ENCODE results near the gene PLEKHD1. TPM values are rescaled to one million over a fixed set of nuclear protein-coding genes. Genes with fewer than 3 reads are reported as not detected.
"Not testable (repeated sequence)": the region's sequence is repeated elsewhere in the genome, so short reads cannot be mapped to it uniquely, and the experiment has no call there.

PLEKHD1 gene
- total RNA-seq, 2 donors from 2014 or later, result 0.11 to 0.19 TPM

GRCh38 chr14:69473260-69473659 is 11.3 kb upstream of the PLEKHD1 start:
- Mint-ChIP-seq H3K4me3 (no peak overlapping the region), H3K27me3 (no peaks in the 10 kb centered on the region), H3K36me3 (ENCODE audit: low read depth) (no peaks in the 10 kb centered on the region), H3K27ac (no peak overlapping the region), H3K4me1 (no peaks in the 10 kb centered on the region), H3K9me3 (no peaks in the 10 kb centered on the region)
- no peak for ATAC-seq (replicated peaks)

GRCh38 chr14:69473946-69474345 is 10.6 kb upstream of the PLEKHD1 start:
- Mint-ChIP-seq H3K27ac (no peak overlapping the region), H3K27me3 (no peaks in the 10 kb centered on the region), H3K36me3 (ENCODE audit: low read depth) (no peaks in the 10 kb centered on the region)

DNA sequence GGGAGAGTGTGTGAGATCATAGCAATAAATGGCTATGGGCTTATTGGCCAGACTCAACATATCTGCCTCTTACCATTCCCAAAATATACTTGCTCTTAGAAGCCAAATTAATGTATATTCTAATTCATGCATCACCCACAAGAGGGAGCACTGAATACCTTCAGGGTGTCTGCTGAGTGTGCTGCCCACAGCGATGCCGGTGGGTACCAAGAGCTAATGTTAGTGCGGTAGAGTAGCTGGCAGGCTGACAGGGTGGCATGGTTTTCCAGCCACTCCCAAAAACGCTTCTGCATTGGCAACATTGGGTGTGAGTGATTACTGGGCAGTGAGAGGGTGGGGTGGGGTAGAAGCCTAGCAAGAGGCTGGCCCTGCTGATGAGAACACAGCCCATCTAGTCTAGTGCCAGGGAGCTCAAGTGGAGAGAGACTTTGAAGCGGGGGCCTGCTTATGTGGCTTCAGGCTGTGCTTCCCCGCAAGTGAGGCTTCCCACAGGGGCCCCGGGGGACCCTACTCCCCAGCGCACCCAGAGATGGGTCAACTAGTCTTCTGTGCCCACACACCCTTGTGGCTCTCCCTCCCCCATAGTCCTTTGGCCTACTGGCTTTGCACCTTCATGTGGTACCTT is 9.2 kb upstream of the PLEKHD1 start:
- no peaks in the 10 kb centered on the region for H3K36me3 Mint-ChIP-seq (ENCODE audit: low read depth)
- H3K9me3 Mint-ChIP-seq, result no peaks in the 10 kb centered on the region
- ATAC-seq (replicated peaks), result peak; percentile 30
- H3K27me3 Mint-ChIP-seq, result no peaks in the 10 kb centered on the region
- H3K4me3 Mint-ChIP-seq, result no peak overlapping the region
- no peaks in the 10 kb centered on the region for H3K4me1 Mint-ChIP-seq
- H3K27ac Mint-ChIP-seq, result no peak overlapping the region

More at GRCh38 chr14:69473946-69474345, 10.6 kb upstream of the PLEKHD1 start:
- H3K9me3 Mint-ChIP-seq, result no peaks in the 10 kb centered on the region
- no peaks in the 10 kb centered on the region for H3K4me1 Mint-ChIP-seq
- no peak for ATAC-seq (replicated peaks)
- H3K4me3 Mint-ChIP-seq, result no peak overlapping the region

- H3K36me3 Mint-ChIP-seq (ENCODE audit: low read depth); H3K27me3 Mint-ChIP-seq; H3K4me3 Mint-ChIP-seq; ATAC-seq (replicated peaks); H3K4me1 Mint-ChIP-seq; H3K9me3 Mint-ChIP-seq; H3K27ac Mint-ChIP-seq: not testable (repeated sequence)
Observed at GRCh38 chr14:69476824-69477450, 7.6 kb upstream of the PLEKHD1 start.

DNA sequence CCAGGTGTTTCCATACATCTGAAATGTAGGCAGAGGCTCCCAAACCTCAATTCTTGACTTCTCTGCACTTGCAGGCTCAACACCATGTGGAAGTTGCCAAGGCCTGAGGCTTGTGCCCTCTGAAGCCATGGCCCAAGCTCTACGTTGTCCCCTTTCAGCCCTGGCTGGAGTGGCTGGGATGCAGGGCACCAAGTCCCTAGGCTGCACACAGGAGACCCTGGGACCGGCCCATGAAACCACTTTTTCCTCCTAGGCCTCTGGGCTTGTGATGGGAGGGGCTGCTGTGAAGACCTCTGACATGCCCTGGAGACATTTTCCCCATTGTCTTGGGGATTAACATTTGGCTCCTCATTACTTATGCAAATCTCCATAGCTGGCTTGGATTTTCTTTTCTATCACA is 6.5 kb upstream of the PLEKHD1 start:
- not testable (repeated sequence) for H3K4me1 Mint-ChIP-seq; ATAC-seq (replicated peaks); H3K9me3 Mint-ChIP-seq; H3K27ac Mint-ChIP-seq; H3K4me3 Mint-ChIP-seq; H3K36me3 Mint-ChIP-seq (ENCODE audit: low read depth); H3K27me3 Mint-ChIP-seq

DNA sequence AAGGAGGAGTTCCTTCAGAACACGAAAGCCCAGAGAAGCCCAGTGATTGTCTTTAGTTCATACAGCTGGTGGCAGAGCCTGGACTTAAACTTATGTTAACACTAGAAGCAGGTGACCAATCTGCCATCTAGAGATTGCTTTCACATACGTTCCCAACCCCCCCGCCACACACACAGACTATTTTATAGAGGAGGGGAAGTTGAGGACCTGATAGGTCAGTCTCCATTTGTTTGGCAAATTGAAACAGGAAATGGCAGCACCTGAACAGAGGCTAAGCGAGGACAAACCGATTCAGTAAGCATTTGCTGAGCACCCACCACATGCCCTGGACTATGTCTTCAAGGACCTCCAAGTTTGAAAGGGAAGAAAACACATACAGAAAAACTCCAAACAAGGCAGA is 4.8 kb upstream of the PLEKHD1 start:
- no peak for ATAC-seq (replicated peaks)
- H3K4me3 Mint-ChIP-seq, result no peak overlapping the region
- H3K4me1 Mint-ChIP-seq, result no peaks in the 10 kb centered on the region

GRCh38 chr14:69480136-69480535 is 4.4 kb upstream of the PLEKHD1 start:
- H3K27me3 Mint-ChIP-seq, result peaks cover 7% of the 10 kb centered on the region
- no peak overlapping the region for H3K27ac Mint-ChIP-seq
- ATAC-seq (replicated peaks), result no peak

More for the DNA sequence above, 4.8 kb upstream of the PLEKHD1 start:
- Mint-ChIP-seq H3K27me3 (peaks cover 7% of the 10 kb centered on the region), H3K36me3 (ENCODE audit: low read depth) (no peaks in the 10 kb centered on the region), H3K27ac (no peak overlapping the region), H3K9me3 (no peaks in the 10 kb centered on the region)

DNA sequence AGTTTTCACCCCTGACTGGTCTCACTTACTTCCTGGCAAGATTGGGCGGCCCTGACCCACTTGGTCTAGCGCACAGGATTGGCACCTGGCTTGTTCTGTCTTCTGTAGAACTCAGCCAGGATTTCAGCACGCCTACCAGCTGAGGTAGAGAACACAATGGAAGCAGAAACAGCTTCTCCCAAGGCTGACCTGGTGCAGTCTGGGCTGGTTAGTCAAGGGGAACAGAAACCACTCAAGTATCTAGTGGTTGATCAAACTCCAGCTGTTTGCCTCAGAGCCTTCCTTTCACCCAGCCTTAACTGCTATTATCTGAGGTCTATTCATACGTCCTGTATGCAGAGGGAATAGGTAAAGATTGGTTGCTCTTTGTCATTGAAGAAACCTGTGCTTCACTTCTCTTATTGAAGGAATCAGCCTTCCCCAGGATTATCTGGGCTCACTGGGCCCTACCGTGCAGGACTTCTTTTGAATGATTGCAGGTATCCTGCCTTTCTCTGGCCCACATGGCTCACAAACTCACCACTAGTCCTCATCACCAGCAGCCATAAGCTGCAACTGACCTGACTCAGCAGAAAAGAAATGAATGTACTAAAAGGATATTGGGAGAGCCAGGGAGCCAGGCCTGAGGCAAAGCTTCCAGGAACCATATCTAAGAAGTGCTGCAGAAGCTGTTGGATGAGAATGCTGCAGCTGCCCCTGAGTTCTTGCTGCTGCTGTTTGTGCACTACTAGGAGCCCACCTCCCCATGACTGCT is 2.5 kb upstream of the PLEKHD1 start:
- H3K27me3 Mint-ChIP-seq, result peaks cover 19% of the 10 kb centered on the region
- H3K36me3 Mint-ChIP-seq (ENCODE audit: low read depth), result no peaks in the 10 kb centered on the region
- H3K27ac Mint-ChIP-seq, result no peak overlapping the region
- H3K4me3 Mint-ChIP-seq, result no peak overlapping the region
- no peaks in the 10 kb centered on the region for H3K4me1 Mint-ChIP-seq
- no peak for ATAC-seq (replicated peaks)
- H3K9me3 Mint-ChIP-seq, result no peaks in the 10 kb centered on the region

More at GRCh38 chr14:69480136-69480535, 4.4 kb upstream of the PLEKHD1 start:
- Mint-ChIP-seq H3K4me1 (no peaks in the 10 kb centered on the region), H3K4me3 (no peak overlapping the region), H3K9me3 (no peaks in the 10 kb centered on the region), H3K36me3 (ENCODE audit: low read depth) (no peaks in the 10 kb centered on the region)

- Mint-ChIP-seq H3K36me3 (ENCODE audit: low read depth) (no peaks in the 10 kb centered on the region), H3K4me1 (no peaks in the 10 kb centered on the region), H3K27ac (no peak overlapping the region), H3K27me3 (peaks cover 19% of the 10 kb centered on the region), H3K4me3 (no peak overlapping the region), H3K9me3 (no peaks in the 10 kb centered on the region)
- ATAC-seq (replicated peaks), result no peak
Observed at GRCh38 chr14:69483765-69484443, 624 bp upstream of the PLEKHD1 start.

GRCh38 chr14:69485315-69485660 is 760 bp downstream of the PLEKHD1 start:
- no peak for ATAC-seq (replicated peaks)
- no peaks in the 10 kb centered on the region for H3K4me1 Mint-ChIP-seq
- H3K27me3 Mint-ChIP-seq, result peaks cover 19% of the 10 kb centered on the region
- H3K36me3 Mint-ChIP-seq (ENCODE audit: low read depth), result no peaks in the 10 kb centered on the region
- H3K27ac Mint-ChIP-seq, result no peak overlapping the region
- no peak overlapping the region for H3K4me3 Mint-ChIP-seq
- H3K9me3 Mint-ChIP-seq, result no peaks in the 10 kb centered on the region

DNA sequence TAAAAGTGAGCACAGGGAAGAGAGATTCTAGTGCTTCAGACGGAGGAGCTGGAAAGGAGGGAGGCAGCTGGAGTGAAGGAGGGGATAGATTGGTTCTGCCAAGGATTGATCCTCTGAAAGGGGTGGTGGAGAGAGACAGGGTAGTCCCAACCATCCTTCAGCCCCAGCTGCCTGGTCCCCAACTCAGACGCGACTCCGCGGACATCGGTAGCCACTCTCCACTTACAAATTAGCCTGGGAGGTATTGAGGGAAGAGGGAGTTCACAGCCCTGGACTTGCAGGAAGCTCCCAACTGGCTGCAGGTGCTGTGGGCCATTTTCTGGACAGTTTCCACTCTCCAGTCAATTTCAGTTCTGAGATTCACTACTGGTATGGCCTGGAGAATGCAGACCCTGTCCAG is 1.2 kb downstream of the PLEKHD1 start:
- H3K27ac Mint-ChIP-seq, result no peak overlapping the region
- peaks cover 19% of the 10 kb centered on the region for H3K27me3 Mint-ChIP-seq
- no peaks in the 10 kb centered on the region for H3K36me3 Mint-ChIP-seq (ENCODE audit: low read depth)
- H3K4me1 Mint-ChIP-seq, result no peaks in the 10 kb centered on the region
- no peaks in the 10 kb centered on the region for H3K9me3 Mint-ChIP-seq
- H3K4me3 Mint-ChIP-seq, result no peak overlapping the region
- ATAC-seq (replicated peaks), result no peak

GRCh38 chr14:69487226-69487625 is 2.7 kb downstream of the PLEKHD1 start:
- Mint-ChIP-seq H3K27me3 (peaks cover 19% of the 10 kb centered on the region), H3K4me3 (no peak overlapping the region), H3K9me3 (no peaks in the 10 kb centered on the region), H3K36me3 (ENCODE audit: low read depth) (no peaks in the 10 kb centered on the region), H3K27ac (no peak overlapping the region), H3K4me1 (no peaks in the 10 kb centered on the region)
- no peak for ATAC-seq (replicated peaks)

GRCh38 chr14:69487771-69488170 is 3.2 kb downstream of the PLEKHD1 start:
- H3K36me3 Mint-ChIP-seq (ENCODE audit: low read depth), result no peaks in the 10 kb centered on the region
- no peak for ATAC-seq (replicated peaks)
- no peak overlapping the region for H3K4me3 Mint-ChIP-seq
- H3K27ac Mint-ChIP-seq, result no peak overlapping the region
- H3K9me3 Mint-ChIP-seq, result no peaks in the 10 kb centered on the region
- H3K4me1 Mint-ChIP-seq, result no peaks in the 10 kb centered on the region
- H3K27me3 Mint-ChIP-seq, result peaks cover 19% of the 10 kb centered on the region

GRCh38 chr14:69489495-69489894 is 5.0 kb downstream of the PLEKHD1 start:
- no peaks in the 10 kb centered on the region for H3K36me3 Mint-ChIP-seq (ENCODE audit: low read depth)
- no peaks in the 10 kb centered on the region for H3K9me3 Mint-ChIP-seq
- ATAC-seq (replicated peaks), result no peak
- peaks cover 13% of the 10 kb centered on the region for H3K27me3 Mint-ChIP-seq
- H3K4me1 Mint-ChIP-seq, result no peaks in the 10 kb centered on the region
- no peak overlapping the region for H3K27ac Mint-ChIP-seq
- no peak overlapping the region for H3K4me3 Mint-ChIP-seq

Measured in activated T-helper 17 cell treated with anti-CD3 and anti-CD28 coated beads, Interleukin-2, amount 50 U/mL, for 72 hours (primary cell).